MCF 10A (cell line): ENCODE results near the gene ANKRD30A. TPM values are rescaled to one million over a fixed set of nuclear protein-coding genes. Genes with fewer than 3 reads are reported as not detected.
"Not testable (repeated sequence)": the region's sequence is repeated elsewhere in the genome, so short reads cannot be mapped to it uniquely, and the experiment has no call there.

Experiments used
- BruUV-seq: library from RNA; stranded (reverse); fragments of 400-500 nt; replicated peaks from 2 replicates; lab custom pipeline; 2021; lab: Mats Ljungman, UMichigan
- CTCF ChIA-PET: fragments of 300-600 bp; sonication (Branson Sonifier 250); formaldehyde crosslinking; extraction: SDS; loops from one replicate; lab custom pipeline; 2021; ENCODE audit warnings: antibody characterized with exemption, inconsistent platforms; lab: Yijun Ruan, JAX
- POLR2A ChIA-PET: fragments of 300-600, 350-650 bp; sonication (Branson Sonifier 250); formaldehyde crosslinking; extraction: SDS; loops from one replicate; lab custom pipeline; 2020; ENCODE audit warnings: antibody characterized with exemption, inconsistent platforms; lab: Yijun Ruan, JAX
- DNase-seq: peaks from one replicate; pipeline ENCODE4 v3.0.0-alpha.2; 2018; ENCODE audit not compliant: unreplicated experiment
- H3K27ac Mint-ChIP-seq: one replicate; pipeline ENCODE4 v1.8.0; 2022; ENCODE audit warnings: mild to moderate bottlenecking, low read depth, mixed read lengths; ENCODE audit not compliant: unreplicated experiment
- H3K27me3 Mint-ChIP-seq: one replicate; pipeline ENCODE4 v1.8.0; 2022; ENCODE audit warnings: mixed read lengths; ENCODE audit not compliant: insufficient read depth, unreplicated experiment
- H3K36me3 Mint-ChIP-seq: one replicate; pipeline ENCODE4 v1.8.0; 2022; ENCODE audit warnings: mild to moderate bottlenecking, moderate library complexity, mixed read lengths; ENCODE audit not compliant: insufficient read depth, unreplicated experiment
- H3K4me1 Mint-ChIP-seq: one replicate; pipeline ENCODE4 v1.8.0; 2022; ENCODE audit warnings: mixed read lengths; ENCODE audit not compliant: insufficient read depth, unreplicated experiment
- H3K4me3 Mint-ChIP-seq: one replicate; pipeline ENCODE4 v1.8.0; 2022; ENCODE audit warnings: mild to moderate bottlenecking, moderate library complexity, mixed read lengths; ENCODE audit not compliant: unreplicated experiment
- H3K9me3 Mint-ChIP-seq: one replicate; pipeline ENCODE4 v1.8.0; 2022; ENCODE audit warnings: mixed read lengths; ENCODE audit not compliant: unreplicated experiment
- CTCF ChIP-seq: fragments of 200-600 bp; IDR thresholded peaks from one replicate; pipeline ENCODE4 v1.8.0; 2022; ENCODE audit warnings: antibody characterized with exemption, mild to moderate bottlenecking; ENCODE audit not compliant: unreplicated experiment
- intact Hi-C: fragments of 100-400 bp; cut with micrococcal nuclease; formaldehyde crosslinking; loops from 2 replicates; pipeline ENCODE4 v1.14.1; 2022
- total RNA-seq: library from RNA; stranded (reverse); gene quantifications from 2 replicates; pipeline ENCODE4 v1.2.3, GENCODE V29; 2022

The ANKRD30A gene
- total RNA-seq, 1 experiment from 2014 or later = not detected

- intact Hi-C loops = no loop called here
- Mint-ChIP-seq H3K9me3 (no peaks in the 10 kb centered on the region), H3K27me3 (no peaks in the 10 kb centered on the region), H3K4me3 (no peak overlapping the region), H3K27ac (no peak overlapping the region), H3K36me3 (no peaks in the 10 kb centered on the region), H3K4me1 (peaks cover 11% of the 10 kb centered on the region)
- no peak for DNase-seq
- POLR2A ChIA-PET = no interaction called here
- no TSS peak for BruUV-seq
- CTCF ChIA-PET = no interaction called here
- no peak for TF ChIP-seq CTCF
These were observed 255.9 kb downstream of the ANKRD30A start for GRCh38 chr10:37381271-37381670.

GRCh38 chr10:37384923-37385322 is 259.5 kb downstream of the ANKRD30A start:
- DNase-seq = no peak
- intact Hi-C loops = no loop called here
- ChIA-PET POLR2A (no interaction called here), CTCF (interaction anchor here (1.0 to 1.1 kb wide), 2 partner anchors 99 to 113 kb away, joined by 3 to 4 read pairs; no protein-coding TSS in a partner anchor)
- no peak for TF ChIP-seq CTCF
- Mint-ChIP-seq H3K9me3 (no peaks in the 10 kb centered on the region), H3K36me3 (no peaks in the 10 kb centered on the region), H3K4me1 (peaks cover 8% of the 10 kb centered on the region), H3K27ac (no peak overlapping the region), H3K27me3 (no peaks in the 10 kb centered on the region), H3K4me3 (no peak overlapping the region)
- no TSS peak for BruUV-seq

GRCh38 chr10:37390926-37391325 is 265.5 kb downstream of the ANKRD30A start:
- BruUV-seq = no TSS peak
- intact Hi-C loops = no loop called here
- ChIA-PET CTCF (no interaction called here), POLR2A (no interaction called here)
- no peak overlapping the region for H3K27ac Mint-ChIP-seq
- H3K36me3 Mint-ChIP-seq = no peaks in the 10 kb centered on the region
- H3K4me3 Mint-ChIP-seq = no peak overlapping the region
- no peaks in the 10 kb centered on the region for H3K27me3 Mint-ChIP-seq
- no peak for TF ChIP-seq CTCF
- H3K4me1 Mint-ChIP-seq = no peaks in the 10 kb centered on the region
- DNase-seq = no peak
- H3K9me3 Mint-ChIP-seq = no peaks in the 10 kb centered on the region

GRCh38 chr10:37400774-37401173 is 275.4 kb downstream of the ANKRD30A start:
- H3K4me3 Mint-ChIP-seq, H3K27me3 Mint-ChIP-seq, intact Hi-C loops, H3K4me1 Mint-ChIP-seq, BruUV-seq, H3K9me3 Mint-ChIP-seq, H3K36me3 Mint-ChIP-seq, DNase-seq, H3K27ac Mint-ChIP-seq: not testable (repeated sequence)
- ChIA-PET POLR2A (interaction anchor here (0.6 kb wide), 1 partner anchor 173 kb away, joined by 3 read pairs; no protein-coding TSS in a partner anchor), CTCF (interaction anchor here (1.0 kb wide), 1 partner anchor 95 kb away, joined by 3 read pairs; no protein-coding TSS in a partner anchor)
